Skeletal muscle tissue (tissue), 4 donors: ENCODE data around the gene SCAMP4. TPM values are rescaled to one million over a fixed set of nuclear protein-coding genes. Genes with fewer than 3 reads are reported as not detected.
"Not testable (repeated sequence)": the region's sequence is repeated elsewhere in the genome, so short reads cannot be mapped to it uniquely, and the experiment has no call there.

Experiments
- H3K27ac ChIP-seq: one replicate; pipeline ENCODE4 v1.7.0; 2013; ENCODE audit warnings: mild to moderate bottlenecking, low read depth, low read length, inconsistent platforms
- H3K27me3 ChIP-seq, 3 donors: one replicate each; pipeline ENCODE4 v1.7.0; 2013; ENCODE audit warnings: low read length in 3 of 3; ENCODE audit not compliant: control insufficient read depth in 3 of 3, insufficient read depth in 3 of 3
- H3K36me3 ChIP-seq, 3 donors: one replicate each; pipeline ENCODE4 v1.7.0; 2013; ENCODE audit warnings: low read length in 3 of 3; ENCODE audit not compliant: control insufficient read depth in 3 of 3, insufficient read depth in 3 of 3
- H3K4me1 ChIP-seq, 3 donors: one replicate each; pipeline ENCODE4 v1.7.0; 2013; ENCODE audit warnings: low read length in 3 of 3, mild to moderate bottlenecking in 3 of 3; ENCODE audit not compliant: control insufficient read depth in 3 of 3, insufficient read depth in 3 of 3
- H3K4me3 ChIP-seq, 3 donors: one replicate each; pipeline ENCODE4 v1.7.0; 2013; ENCODE audit warnings: low read length in 3 of 3
- H3K9ac ChIP-seq, 3 donors: one replicate each; pipeline ENCODE4 v1.7.0; 2013; ENCODE audit warnings: low read length in 3 of 3, mild to moderate bottlenecking in 3 of 3, moderate library complexity in 2 of 3, low read depth in 1 of 3
- H3K9me3 ChIP-seq, 3 donors: one replicate each; pipeline ENCODE4 v1.7.0; 2013; ENCODE audit warnings: low read length in 3 of 3; ENCODE audit not compliant: control insufficient read depth in 3 of 3
- total RNA-seq: library from RNA; depleted of rRNA; stranded (reverse); fragments of >200 nt; gene quantifications from one replicate; pipeline ENCODE4 v1.2.3, GENCODE V29; 2014
- donor health status: Osteomylitis.

The SCAMP4 gene
- total RNA-seq, 1 donor from 2014 or later: 8.9 TPM

GRCh38 chr19:1866693-1867348 is 38.4 kb upstream of the SCAMP4 start:
- H3K27ac ChIP-seq: no peak overlapping the region
- H3K9ac ChIP-seq: no peak overlapping the region
- H3K4me1 ChIP-seq: peaks cover 3 to 10% (median 8%) of the 10 kb centered on the region in 3 donors
- H3K9me3 ChIP-seq: no peaks in the 10 kb centered on the region
- peaks cover 0 to 3% (median 0%) of the 10 kb centered on the region in 3 donors for H3K36me3 ChIP-seq
- H3K4me3 ChIP-seq: no peak overlapping the region
- no peaks in the 10 kb centered on the region for H3K27me3 ChIP-seq

GRCh38 chr19:1867349-1867724 is 37.9 kb upstream of the SCAMP4 start:
- no peak overlapping the region for H3K9ac ChIP-seq
- H3K27me3 ChIP-seq: no peaks in the 10 kb centered on the region
- H3K4me1 ChIP-seq: peaks cover 3 to 7% (median 6%) of the 10 kb centered on the region in 3 donors
- H3K9me3 ChIP-seq: no peaks in the 10 kb centered on the region
- H3K27ac ChIP-seq: no peak overlapping the region
- no peak overlapping the region for H3K4me3 ChIP-seq
- peaks cover 0 to 3% (median 0%) of the 10 kb centered on the region in 3 donors for H3K36me3 ChIP-seq

GRCh38 chr19:1868971-1869370 is 36.2 kb upstream of the SCAMP4 start:
- H3K36me3 ChIP-seq: peaks cover 0 to 3% (median 0%) of the 10 kb centered on the region in 3 donors

GRCh38 chr19:1871140-1871597 is 34.0 kb upstream of the SCAMP4 start:
- Histone ChIP-seq H3K27me3 (no peaks in the 10 kb centered on the region), H3K4me1 (peaks cover 27 to 29% (median 27%) of the 10 kb centered on the region in 3 donors), H3K27ac (no peak overlapping the region), H3K36me3 (peaks cover 0 to 3% (median 0%) of the 10 kb centered on the region in 3 donors), H3K4me3 (no peak overlapping the region), H3K9me3 (no peaks in the 10 kb centered on the region), H3K9ac (peak overlapping the region in 1 of 3 donors; percentile 25)

More at GRCh38 chr19:1868971-1869370, 36.2 kb upstream of the SCAMP4 start:
- H3K27me3 ChIP-seq: no peaks in the 10 kb centered on the region
- H3K4me1 ChIP-seq: peaks cover 16 to 22% (median 21%) of the 10 kb centered on the region in 3 donors
- H3K27ac ChIP-seq: no peak overlapping the region
- H3K9ac ChIP-seq: no peak overlapping the region
- H3K4me3 ChIP-seq: no peak overlapping the region
- no peaks in the 10 kb centered on the region for H3K9me3 ChIP-seq

- peaks cover 31 to 34% (median 32%) of the 10 kb centered on the region in 3 donors for H3K4me1 ChIP-seq
- no peaks in the 10 kb centered on the region for H3K9me3 ChIP-seq
- no peak overlapping the region for H3K27ac ChIP-seq
- peaks cover 0 to 3% (median 0%) of the 10 kb centered on the region in 3 donors for H3K36me3 ChIP-seq
- H3K27me3 ChIP-seq: no peaks in the 10 kb centered on the region
- no peak overlapping the region for H3K9ac ChIP-seq
- no peak overlapping the region for H3K4me3 ChIP-seq
These were observed 33.6 kb upstream of the SCAMP4 start for GRCh38 chr19:1871630-1872029.

- no peaks in the 10 kb centered on the region for H3K27me3 ChIP-seq
- H3K9me3 ChIP-seq: no peaks in the 10 kb centered on the region
- peak overlapping the region; percentile 75 for H3K27ac ChIP-seq
- peak overlapping the region; percentile 33 to 67 (median 61) for H3K9ac ChIP-seq
- H3K36me3 ChIP-seq: peaks cover 0 to 3% (median 0%) of the 10 kb centered on the region in 3 donors
- H3K4me1 ChIP-seq: peaks cover 33 to 34% (median 33%) of the 10 kb centered on the region in 3 donors
- H3K4me3 ChIP-seq: peak overlapping the region; percentile 27 to 54 (median 43)
These were observed 32.2 kb upstream of the SCAMP4 start for GRCh38 chr19:1872807-1873523.

GRCh38 chr19:1873524-1874473 is 31.4 kb upstream of the SCAMP4 start:
- Histone ChIP-seq H3K4me3 (peak overlapping the region; percentile 27 to 54 (median 43)), H3K9ac (peak overlapping the region; percentile 33 to 67 (median 61)), H3K27ac (peak overlapping the region; percentile 75), H3K36me3 (peaks cover 0 to 3% (median 0%) of the 10 kb centered on the region in 3 donors), H3K27me3 (no peaks in the 10 kb centered on the region), H3K4me1 (peaks cover 33 to 34% (median 33%) of the 10 kb centered on the region in 3 donors), H3K9me3 (no peaks in the 10 kb centered on the region)

GRCh38 chr19:1874554-1875185 is 30.5 kb upstream of the SCAMP4 start:
- no peaks in the 10 kb centered on the region for H3K9me3 ChIP-seq
- peaks cover 0 to 3% (median 0%) of the 10 kb centered on the region in 3 donors for H3K36me3 ChIP-seq
- peak overlapping the region; percentile 85 to 95 (median 91) for H3K9ac ChIP-seq
- H3K27ac ChIP-seq: peak overlapping the region; percentile 75
- peak overlapping the region; percentile 86 to 96 (median 94) for H3K4me3 ChIP-seq
- no peaks in the 10 kb centered on the region for H3K27me3 ChIP-seq
- peaks cover 33 to 34% (median 33%) of the 10 kb centered on the region in 3 donors for H3K4me1 ChIP-seq

- H3K4me1 ChIP-seq: peaks cover 34 to 35% (median 34%) of the 10 kb centered on the region in 3 donors
- H3K36me3 ChIP-seq, H3K9me3 ChIP-seq, H3K27me3 ChIP-seq: not testable (repeated sequence)
- peak overlapping the region; percentile 81 for H3K27ac ChIP-seq
- peak overlapping the region; percentile 86 to 96 (median 94) for H3K4me3 ChIP-seq
- peak overlapping the region; percentile 85 to 95 (median 91) for H3K9ac ChIP-seq
These were observed 29.9 kb upstream of the SCAMP4 start for GRCh38 chr19:1875265-1875645.
